Retinal pigment epithelial cell (primary cell): ENCODE results near the gene FIBIN.

Experiments
- DNase-seq: peaks from one replicate; pipeline ENCODE4 v3.0.0-alpha.2; 2010; ENCODE audit warnings: low read depth
- H3K4me3 ChIP-seq: 2 replicates; pipeline ENCODE4 v1.5.1; 2011; ENCODE audit warnings: mild to moderate bottlenecking, low read length, control low read depth, moderate library complexity
- TF ChIP-seq, protein P1 (sequence below): conservative IDR thresholded peaks from 2 replicates; pipeline ENCODE4 v1.5.1; 2011; ENCODE audit warnings: low read depth, low read length, control low read depth, inconsistent platforms

FIBIN gene

DNA sequence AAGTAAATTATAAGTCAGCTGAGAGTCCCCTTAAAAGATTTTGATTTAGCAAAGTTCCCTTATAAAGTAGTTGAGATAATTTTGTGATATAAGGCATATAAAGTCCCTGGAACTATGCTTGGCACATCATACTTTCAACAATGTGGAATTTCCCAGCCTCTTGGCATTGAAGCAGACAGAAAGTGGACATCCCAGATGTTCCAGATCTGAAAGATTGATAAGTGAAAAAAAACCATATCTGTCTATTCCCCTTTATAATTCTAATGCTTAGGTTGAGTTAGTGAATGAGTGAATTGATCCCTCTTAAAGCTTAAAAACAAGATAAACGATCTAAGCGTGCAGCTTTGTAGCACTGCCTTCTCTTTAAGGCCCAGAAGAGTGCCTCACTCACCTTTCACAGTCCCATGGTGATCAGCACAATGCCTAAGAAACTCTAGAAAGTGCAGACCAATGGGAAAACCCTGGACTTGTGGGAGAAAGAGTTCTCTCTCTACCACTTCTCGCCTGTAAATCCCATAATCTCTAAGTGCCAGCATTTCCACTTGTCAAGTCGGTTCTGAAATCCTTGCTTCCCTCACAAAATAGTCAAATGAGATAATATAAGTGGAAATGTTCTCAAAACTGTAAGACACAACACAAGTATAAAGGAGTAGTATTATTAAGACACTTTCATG is 17.8 kb downstream of the FIBIN start:
- TF ChIP-seq, protein P1, sequence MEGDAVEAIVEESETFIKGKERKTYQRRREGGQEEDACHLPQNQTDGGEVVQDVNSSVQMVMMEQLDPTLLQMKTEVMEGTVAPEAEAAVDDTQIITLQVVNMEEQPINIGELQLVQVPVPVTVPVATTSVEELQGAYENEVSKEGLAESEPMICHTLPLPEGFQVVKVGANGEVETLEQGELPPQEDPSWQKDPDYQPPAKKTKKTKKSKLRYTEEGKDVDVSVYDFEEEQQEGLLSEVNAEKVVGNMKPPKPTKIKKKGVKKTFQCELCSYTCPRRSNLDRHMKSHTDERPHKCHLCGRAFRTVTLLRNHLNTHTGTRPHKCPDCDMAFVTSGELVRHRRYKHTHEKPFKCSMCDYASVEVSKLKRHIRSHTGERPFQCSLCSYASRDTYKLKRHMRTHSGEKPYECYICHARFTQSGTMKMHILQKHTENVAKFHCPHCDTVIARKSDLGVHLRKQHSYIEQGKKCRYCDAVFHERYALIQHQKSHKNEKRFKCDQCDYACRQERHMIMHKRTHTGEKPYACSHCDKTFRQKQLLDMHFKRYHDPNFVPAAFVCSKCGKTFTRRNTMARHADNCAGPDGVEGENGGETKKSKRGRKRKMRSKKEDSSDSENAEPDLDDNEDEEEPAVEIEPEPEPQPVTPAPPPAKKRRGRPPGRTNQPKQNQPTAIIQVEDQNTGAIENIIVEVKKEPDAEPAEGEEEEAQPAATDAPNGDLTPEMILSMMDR = no peak
- DNase-seq = no peak
- H3K4me3 ChIP-seq = no peak overlapping the region

DNA sequence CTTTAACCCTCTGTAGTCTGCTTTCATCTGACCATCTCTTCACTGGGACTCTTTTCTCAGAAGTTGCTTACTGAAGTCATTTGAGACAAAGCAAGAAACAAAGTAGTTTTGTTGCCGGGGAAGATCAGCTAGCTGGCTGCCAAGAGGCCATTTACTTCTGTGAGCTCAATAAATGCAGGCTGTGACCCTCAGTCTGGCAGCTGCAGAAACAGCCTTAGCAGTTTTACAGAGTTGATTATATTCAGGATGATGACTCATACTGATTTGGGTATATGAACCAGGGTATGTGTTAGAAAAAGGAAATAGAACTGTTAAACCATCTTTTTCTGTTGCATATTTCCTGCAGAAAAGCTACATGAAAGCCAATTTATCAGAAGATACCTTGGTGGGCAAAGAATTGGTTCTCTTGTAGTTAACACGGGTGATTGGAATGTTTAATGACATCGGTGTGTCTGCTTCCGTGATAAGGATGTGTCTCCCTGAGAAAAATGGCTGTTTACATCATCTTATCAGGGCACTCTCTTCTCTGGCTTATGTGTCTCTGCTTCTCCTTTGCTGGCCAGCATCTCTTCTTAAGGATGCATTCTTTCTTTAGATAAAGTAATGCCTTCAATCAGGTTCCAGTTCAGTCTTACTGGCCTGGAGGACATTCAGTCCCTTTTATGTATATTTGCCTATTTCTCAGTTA is 18.5 kb downstream of the FIBIN start:
- TF ChIP-seq, protein P1 = no peak
- DNase-seq = peak; percentile 73
- no peak overlapping the region for H3K4me3 ChIP-seq

DNA sequence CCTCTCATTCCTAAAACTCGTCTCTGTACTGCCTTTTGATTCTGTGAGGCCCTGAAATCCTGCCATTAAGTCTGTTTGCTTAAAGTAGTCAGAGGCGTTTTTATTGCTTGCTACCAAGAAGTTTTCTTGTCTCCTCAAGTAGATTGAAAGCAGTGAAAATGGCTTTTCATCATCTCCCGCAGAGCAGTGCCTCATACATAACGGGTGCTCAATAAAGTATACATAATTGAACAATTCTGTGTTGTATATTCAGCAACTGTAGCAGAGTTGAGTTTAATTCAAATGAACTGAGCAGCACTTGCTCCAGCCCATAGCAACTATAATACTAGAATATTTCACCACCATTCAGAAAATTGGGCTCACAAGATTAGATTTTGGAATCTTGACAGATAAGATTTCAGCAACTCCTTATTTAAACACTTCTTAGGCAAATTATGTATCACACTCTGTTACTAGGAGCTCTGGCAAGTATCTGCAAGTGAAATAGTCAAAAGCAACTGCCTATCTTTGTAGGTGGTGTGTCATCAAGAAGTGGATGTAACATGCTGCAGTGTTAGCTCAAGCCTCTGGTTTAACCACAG is 20.0 kb downstream of the FIBIN start:
- TF ChIP-seq, protein P1 = no peak
- DNase-seq = no peak

DNA sequence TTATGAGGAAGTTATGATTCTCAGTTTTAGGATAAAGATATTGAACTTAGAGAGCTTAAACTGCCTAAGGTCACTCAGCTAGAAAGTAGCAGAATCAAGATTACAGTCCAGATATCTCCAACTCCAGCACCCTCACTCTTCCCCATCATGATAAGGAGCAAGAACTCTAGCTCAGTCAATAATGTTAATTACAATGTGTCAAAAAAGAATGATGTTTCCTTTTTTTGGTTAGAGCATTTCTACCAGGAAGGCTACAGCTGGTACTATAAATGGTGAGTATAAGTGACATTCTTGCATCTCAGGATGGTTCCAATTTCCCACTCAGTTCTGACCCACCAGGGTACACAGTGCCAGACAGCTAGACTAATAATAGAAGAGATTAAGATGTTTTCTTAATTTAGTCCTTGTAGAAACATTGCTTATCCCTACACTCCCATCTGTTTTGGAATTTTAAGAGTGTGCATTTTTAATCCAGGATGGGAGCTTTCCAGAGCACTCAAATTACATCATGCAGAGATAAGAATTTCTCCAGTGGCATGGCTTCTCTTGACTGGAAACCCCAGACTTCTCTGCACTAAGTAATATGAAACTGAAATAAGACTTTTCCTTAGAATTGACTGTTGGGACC is 25.1 kb downstream of the FIBIN start:
- H3K4me3 ChIP-seq = no peak overlapping the region
- TF ChIP-seq, protein P1 = no peak
- DNase-seq = no peak

More for the DNA sequence above, 20.0 kb downstream of the FIBIN start:
- no peak overlapping the region for H3K4me3 ChIP-seq

DNA sequence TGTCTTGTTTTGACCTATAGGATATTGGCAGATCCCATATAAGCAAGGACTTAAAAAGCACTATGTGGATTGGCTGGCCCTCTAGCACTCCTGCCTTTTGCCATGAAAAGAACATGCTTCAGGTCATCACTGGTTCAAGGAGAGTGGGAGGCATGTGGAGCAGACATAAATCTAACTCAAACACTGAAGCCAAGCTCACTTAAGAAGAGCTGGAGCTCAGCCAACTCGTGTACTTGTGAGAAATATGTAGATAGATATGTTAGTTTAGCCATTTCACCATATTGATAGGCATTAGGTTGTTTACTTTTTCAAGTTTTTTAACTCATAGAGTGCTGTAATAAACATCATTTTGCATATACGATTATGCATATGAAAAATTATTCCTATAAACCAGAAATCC is 26.8 kb downstream of the FIBIN start:
- no peak overlapping the region for H3K4me3 ChIP-seq
- DNase-seq = no peak
- TF ChIP-seq, protein P1 = no peak

DNA sequence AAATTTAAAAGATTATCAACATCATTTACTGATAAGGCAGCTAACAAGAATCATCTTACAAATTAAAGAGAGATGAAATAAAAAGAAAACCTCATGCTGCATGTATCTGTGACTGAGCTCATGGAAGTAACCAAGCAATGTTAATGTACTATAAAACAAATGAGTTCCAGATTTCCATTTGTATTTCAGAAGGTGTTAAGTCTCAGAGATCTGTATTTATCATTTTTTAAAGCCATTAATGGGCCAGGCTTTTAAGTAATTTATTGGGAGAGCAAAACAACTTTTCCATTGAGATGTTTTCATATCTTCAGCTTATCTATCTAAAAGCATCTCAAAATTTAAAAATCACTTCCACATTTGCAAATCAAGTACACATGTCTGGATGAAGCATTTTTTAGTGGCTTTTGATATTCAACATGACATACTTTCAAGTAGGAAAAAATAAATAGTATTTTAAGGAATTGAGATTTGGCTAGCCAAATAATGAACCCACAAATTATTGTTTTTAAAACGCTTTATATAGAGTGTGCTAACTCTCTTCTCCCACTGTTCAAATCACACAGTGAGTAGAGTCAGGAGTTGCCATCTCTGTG is 28.8 kb downstream of the FIBIN start:
- TF ChIP-seq, protein P1 = no peak
- no peak for DNase-seq
- H3K4me3 ChIP-seq = no peak overlapping the region
